Upper lobe of right lung (tissue), 1 donor: ENCODE measurements around the gene ACO1. TPM values are rescaled to one million over a fixed set of nuclear protein-coding genes. Genes with fewer than 3 reads are reported as not detected.

Source experiments
- ATAC-seq: fragments of 200-7000 bp; cut with Tn5 transposase; one replicate; pipeline ENCODE4 v1.9.1; 2020; ENCODE audit warnings: mild to moderate bottlenecking, moderate library complexity
- DNase-seq: peaks from one replicate; pipeline ENCODE4 v3.0.0-alpha.2; 2020
- H3K27ac ChIP-seq: fragments of 200-600 bp; one replicate; pipeline ENCODE4 v1.8.0; 2022
- H3K27me3 ChIP-seq: fragments of 200-600 bp; one replicate; pipeline ENCODE4 v1.8.0; 2022; ENCODE audit warnings: mild to moderate bottlenecking
- H3K36me3 ChIP-seq: fragments of 200-600 bp; one replicate; pipeline ENCODE4 v1.8.0; 2022
- H3K4me1 ChIP-seq: fragments of 200-600 bp; one replicate; pipeline ENCODE4 v1.8.0; 2022
- H3K4me3 ChIP-seq: fragments of 200-600 bp; one replicate; pipeline ENCODE4 v1.8.0; 2022; ENCODE audit warnings: mild to moderate bottlenecking
- H3K9me3 ChIP-seq: fragments of 200-600 bp; one replicate; pipeline ENCODE4 v1.8.0; 2022
- CTCF ChIP-seq: fragments of 200-600 bp; IDR thresholded peaks from one replicate; pipeline ENCODE4 v1.8.0; 2022; ENCODE audit warnings: antibody characterized with exemption
- intact Hi-C: fragments of 100-400 bp; cut with DNase I; formaldehyde crosslinking; loops from one replicate; pipeline ENCODE4 v1.11.0; 2022
- total RNA-seq: library from RNA; stranded (reverse); fragmentation: NEBNext Ultra II Directional; extraction: Animal tissue kit (Norgen Biotek cat#: 25700); gene quantifications from one replicate; pipeline ENCODE4 v1.2.1, GENCODE V29; 2021
- donor health status: DM: no; HTN: yes; CAD: no; lungs with severe emphysema.

The ACO1 gene
- total RNA-seq, 1 donor from 2014 or later, result 32.9 TPM

GRCh38 chr9:32403567-32404260 is 19.3 kb downstream of the ACO1 start:
- no peak for DNase-seq
- intact Hi-C loops, result no loop called here

DNA sequence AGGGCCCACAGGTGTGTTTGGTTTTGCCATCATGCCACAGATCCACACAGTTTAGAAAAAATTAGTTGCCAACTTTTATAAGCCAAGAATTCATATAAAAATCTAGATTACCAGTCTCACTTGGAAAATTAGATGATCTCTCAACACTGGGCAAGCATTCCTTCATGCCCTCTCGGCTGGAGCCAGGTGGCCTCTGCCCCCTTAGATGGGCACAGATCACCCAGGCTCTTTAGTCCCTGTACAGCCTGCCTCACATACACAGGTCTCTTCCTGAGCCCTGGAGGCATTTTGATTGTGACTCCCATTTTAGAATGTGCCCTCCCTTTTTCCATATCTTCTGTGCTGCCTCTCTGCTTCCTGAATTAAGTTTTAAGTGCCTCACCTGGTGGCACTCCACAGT is 20.0 kb downstream of the ACO1 start:
- Histone ChIP-seq H3K36me3 (peaks cover 41% of the 10 kb centered on the region), H3K4me1 (peaks cover 3% of the 10 kb centered on the region), H3K9me3 (no peaks in the 10 kb centered on the region), H3K27ac (no peak overlapping the region), H3K4me3 (no peak overlapping the region), H3K27me3 (no peaks in the 10 kb centered on the region)
- DNase-seq, result no peak
- ATAC-seq, result no peak
- intact Hi-C loops, result no loop called here
- TF ChIP-seq CTCF, result no peak

More at GRCh38 chr9:32403567-32404260, 19.3 kb downstream of the ACO1 start:
- no peak for TF ChIP-seq CTCF
- peaks cover 34% of the 10 kb centered on the region for H3K36me3 ChIP-seq
- no peak overlapping the region for H3K27ac ChIP-seq
- peaks cover 9% of the 10 kb centered on the region for H3K4me1 ChIP-seq
- H3K9me3 ChIP-seq, result no peaks in the 10 kb centered on the region
- H3K4me3 ChIP-seq, result no peak overlapping the region
- no peaks in the 10 kb centered on the region for H3K27me3 ChIP-seq
- peak; percentile 56 for ATAC-seq

GRCh38 chr9:32404856-32405255 is 20.4 kb downstream of the ACO1 start:
- ATAC-seq, result peak; percentile 62
- Histone ChIP-seq H3K4me1 (no peaks in the 10 kb centered on the region), H3K36me3 (peaks cover 44% of the 10 kb centered on the region), H3K4me3 (no peak overlapping the region), H3K9me3 (no peaks in the 10 kb centered on the region), H3K27ac (no peak overlapping the region), H3K27me3 (no peaks in the 10 kb centered on the region)
- intact Hi-C loops, result no loop called here
- no peak for DNase-seq
- TF ChIP-seq CTCF, result no peak

DNA sequence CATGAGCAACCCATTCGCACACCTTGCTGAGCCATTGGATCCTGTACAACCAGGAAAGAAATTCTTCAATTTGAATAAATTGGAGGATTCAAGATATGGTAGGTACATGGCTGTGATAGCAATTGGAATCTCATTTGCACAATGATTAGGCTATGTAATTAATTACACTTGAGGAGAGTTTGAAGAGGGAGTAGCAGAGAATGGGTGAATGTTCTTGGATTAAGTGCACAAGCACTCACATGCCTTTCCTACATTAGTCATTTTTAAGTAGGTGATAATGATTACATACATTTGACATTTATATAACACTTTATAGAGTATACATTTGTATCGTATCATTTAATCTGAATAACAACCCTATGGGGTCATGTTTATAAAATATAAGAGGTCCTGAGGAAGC is 21.1 kb downstream of the ACO1 start:
- ATAC-seq (no peak), DNase-seq (no peak)
- no peak for TF ChIP-seq CTCF
- Histone ChIP-seq H3K36me3 (peaks cover 51% of the 10 kb centered on the region), H3K4me1 (no peaks in the 10 kb centered on the region), H3K9me3 (no peaks in the 10 kb centered on the region), H3K27ac (no peak overlapping the region), H3K4me3 (no peak overlapping the region), H3K27me3 (no peaks in the 10 kb centered on the region)
- intact Hi-C loops, result no loop called here

DNA sequence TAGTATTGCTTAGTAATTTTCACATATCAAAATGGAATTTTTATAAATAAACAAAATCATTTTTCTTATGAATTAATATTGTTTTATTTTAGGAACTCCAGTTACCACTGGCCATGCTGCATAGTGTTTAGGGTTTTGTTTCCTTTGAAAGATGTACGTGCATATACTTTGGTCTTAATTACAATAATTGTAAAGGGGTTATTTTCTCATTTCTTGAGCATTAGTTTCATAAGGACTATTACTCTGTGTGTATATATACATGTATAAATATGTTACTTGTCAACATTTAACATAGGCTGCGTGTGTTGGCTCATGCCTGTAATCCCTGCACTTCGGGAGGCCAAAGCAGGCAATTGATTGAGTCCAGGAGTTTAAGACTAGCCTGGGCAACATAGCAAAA is 21.6 kb downstream of the ACO1 start:
- Histone ChIP-seq H3K4me1 (no peaks in the 10 kb centered on the region), H3K27ac (no peak overlapping the region), H3K27me3 (no peaks in the 10 kb centered on the region), H3K36me3 (peaks cover 55% of the 10 kb centered on the region), H3K4me3 (no peak overlapping the region), H3K9me3 (no peaks in the 10 kb centered on the region)
- intact Hi-C loops, result no loop called here
- DNase-seq (no peak), ATAC-seq (no peak)
- no peak for TF ChIP-seq CTCF

DNA sequence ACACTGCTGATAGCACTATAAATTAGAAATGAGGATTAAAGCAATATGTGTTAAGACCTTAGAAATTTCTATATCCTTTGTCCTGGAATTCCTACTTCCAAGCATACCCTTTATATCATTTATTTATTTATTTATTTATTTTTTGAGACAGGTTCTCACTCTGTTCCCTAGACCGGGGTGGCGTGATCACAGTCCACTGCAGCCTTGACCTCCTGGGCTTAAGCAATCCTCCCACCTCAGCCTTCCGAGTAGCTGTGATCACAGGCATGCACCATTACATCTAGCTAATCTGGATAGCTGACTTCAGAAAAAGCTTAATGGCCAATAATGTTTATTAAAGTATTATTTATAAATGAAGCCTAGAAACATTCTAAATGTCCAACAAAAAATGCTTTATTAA is 27.3 kb downstream of the ACO1 start:
- H3K27ac ChIP-seq, result no peak overlapping the region
- no peak for DNase-seq
- H3K9me3 ChIP-seq, result no peaks in the 10 kb centered on the region
- H3K27me3 ChIP-seq, result no peaks in the 10 kb centered on the region
- H3K4me1 ChIP-seq, result no peaks in the 10 kb centered on the region
- ATAC-seq, result no peak
- intact Hi-C loops, result no loop called here
- TF ChIP-seq CTCF, result no peak
- H3K36me3 ChIP-seq, result peaks cover 63% of the 10 kb centered on the region
- no peak overlapping the region for H3K4me3 ChIP-seq
